ENCODE results near the gene FXR2. TPM values are rescaled to one million over a fixed set of nuclear protein-coding genes. Genes with fewer than 3 reads are reported as not detected.

FXR2 gene
- total RNA-seq, 4 donors from 2014 or later, result 11.7 to 25.4 (median 22.4) TPM

- Histone ChIP-seq H3K9me3 (no peaks in the 10 kb centered on the region), H3K27ac (no peak overlapping the region), H3K4me1 (peaks cover 7 to 19% (median 15%) of the 10 kb centered on the region in 4 donors), H3K36me3 (no peaks in the 10 kb centered on the region), H3K27me3 (no peaks in the 10 kb centered on the region), H3K4me3 (no peak overlapping the region)
- DNase-seq, result no peak
- intact Hi-C loops (cut with DNase I; ENCODE audit: low total_unique reads) (loop anchor here (5.0 kb wide), 1 partner anchor 807 kb away; no protein-coding TSS in a partner anchor), in situ Hi-C loops (cut with MboI; ENCODE audit: low pct_ligation_motif_present in 1 of 4, low pct_unique_long_range_greater_than_20kb in 1 of 4, low sequenced_read_pairs in 3 of 4) (no loop called here)
- TF ChIP-seq POLR2AphosphoS5 (IDR thresholded peaks at IDR 0.05) (no peak), POLR2A (IDR thresholded peaks at IDR 0.05) (no peak), EP300 (IDR thresholded peaks at IDR 0.05; ENCODE audit: low read depth) (no peak), CTCF (IDR thresholded peaks at IDR 0.05) (no peak)
- WGBS, 2 donors (ENCODE audit: low coverage in 1 of 2), result 59 to 74% methylated on average over 4 to 6 of the region's 6 CpGs
Measured at GRCh38 chr17:7544911-7545310, 69.8 kb downstream of the FXR2 start.

Small RNA genes within 50 kb of the gene (small RNA-seq; reads per million reads assigned to genes)
- gene CD68 (0 reads per million in 4 donors), gene SNORA48 (0 reads per million in 4 donors), gene SNORD10 (0 reads per million in 4 donors)

Other genes starting within 250 kb of the FXR2 start
- 100 to 1,000 TPM in 1 of 4 donors, 10 to 100 TPM in 3; 38.9 to 110 (median 53.2) TPM for gene TNK1, start 233.8 kb downstream of the FXR2 start, total RNA-seq
- 10 to 100 TPM; 13.2 to 32.4 (median 18.4) TPM for gene PLSCR3, start 220.4 kb downstream of the FXR2 start, total RNA-seq
- gene TMEM256, start 210.8 kb downstream of the FXR2 start, total RNA-seq, result 100 to 1,000 TPM in 2 of 4 donors, 10 to 100 TPM in 1, 1 to 10 TPM in 1; 10.0 to 129 (median 85.6) TPM
- 10 to 100 TPM in 1 of 4 donors, 1 to 10 TPM in 3; 2.2 to 12.3 (median 3.9) TPM for gene NLGN2, start 207.1 kb downstream of the FXR2 start, total RNA-seq
- not detected for gene SPEM1, start 194.6 kb downstream of the FXR2 start, total RNA-seq
- not detected for gene SPEM2, start 189.3 kb downstream of the FXR2 start, total RNA-seq
- not detected for gene SPEM3, start 186.0 kb downstream of the FXR2 start, total RNA-seq
- gene TMEM102, start 179.5 kb downstream of the FXR2 start, total RNA-seq, result 10 to 100 TPM in 3 of 4 donors, 1 to 10 TPM in 1; 8.8 to 26.1 (median 16.3) TPM
- gene FGF11, start 175.4 kb downstream of the FXR2 start, total RNA-seq, result 1 to 10 TPM in 3 of 4 donors, not detected in 1; 1.6 to 2.4 (median 1.9) TPM
- gene CHRNB1, start 169.8 kb downstream of the FXR2 start, total RNA-seq, result 10 to 100 TPM in 1 of 4 donors, 1 to 10 TPM in 2, not detected in 1; 5.8 to 10.3 (median 8.9) TPM
- 10 to 100 TPM; 18.3 to 48.6 (median 23.2) TPM for gene ZBTB4, start 135.3 kb downstream of the FXR2 start, total RNA-seq
- not detected for gene SLC35G6, start 133.5 kb downstream of the FXR2 start, total RNA-seq
- 100 to 1,000 TPM in 3 of 4 donors, 10 to 100 TPM in 1; 91.3 to 321 (median 127) TPM for gene POLR2A, start 130.5 kb downstream of the FXR2 start, total RNA-seq
- gene TNFSF12, start 65.8 kb downstream of the FXR2 start, total RNA-seq, result 10 to 100 TPM; 20.8 to 53.1 (median 31.5) TPM
- gene TNFSF13, start 56.1 kb downstream of the FXR2 start, total RNA-seq, result 10 to 100 TPM; 19.7 to 94.3 (median 59.8) TPM
- gene SENP3, start 53.0 kb downstream of the FXR2 start, total RNA-seq, result 100 to 1,000 TPM in 1 of 4 donors, 10 to 100 TPM in 3; 37.0 to 159 (median 45.2) TPM
- 100 to 1,000 TPM in 1 of 4 donors, 10 to 100 TPM in 2, 1 to 10 TPM in 1; 3.8 to 102 (median 35.1) TPM for gene CD68, start 35.3 kb downstream of the FXR2 start, total RNA-seq
- gene MPDU1, start 31.0 kb downstream of the FXR2 start, total RNA-seq, result 100 to 1,000 TPM in 3 of 4 donors, 10 to 100 TPM in 1; 97.9 to 312 (median 157) TPM
- gene SOX15, start 24.8 kb downstream of the FXR2 start, total RNA-seq, result 1 to 10 TPM in 2 of 4 donors, not detected in 2; 2.3 to 4.3 TPM
- 100 to 1,000 TPM in 1 of 4 donors, 10 to 100 TPM in 3; 21.7 to 106 (median 67.7) TPM for gene SAT2, start 12.9 kb upstream of the FXR2 start, total RNA-seq
- under 1 TPM in 2 of 4 donors, not detected in 2; 0.32 to 0.41 TPM for gene SHBG, start 15.2 kb upstream of the FXR2 start, total RNA-seq
- gene ATP1B2, start 36.0 kb upstream of the FXR2 start, total RNA-seq, result 10 to 100 TPM in 1 of 4 donors, 1 to 10 TPM in 1, under 1 TPM in 2; 0.40 to 20.6 (median 2.3) TPM
- 10 to 100 TPM; 27.9 to 49.7 (median 31.7) TPM for gene TP53, start 72.6 kb upstream of the FXR2 start, total RNA-seq
- gene WRAP53, start 73.6 kb upstream of the FXR2 start, total RNA-seq, result 10 to 100 TPM in 1 of 4 donors, 1 to 10 TPM in 3; 3.7 to 33.0 (median 6.0) TPM
- under 1 TPM in 2 of 4 donors, not detected in 2; 0.32 to 0.41 TPM for gene EFNB3, start 90.3 kb upstream of the FXR2 start, total RNA-seq
- under 1 TPM; under 0.01 to 0.55 (median 0.18) TPM for gene DNAH2, start 102.8 kb upstream of the FXR2 start, total RNA-seq
- gene KDM6B, start 219.3 kb upstream of the FXR2 start, total RNA-seq, result 10 to 100 TPM; 18.3 to 33.7 (median 30.2) TPM
- 10 to 100 TPM in 1 of 4 donors, 1 to 10 TPM in 3; 2.4 to 13.1 (median 6.8) TPM for gene TMEM88, start 240.2 kb upstream of the FXR2 start, total RNA-seq
- gene NAA38, start 242.7 kb upstream of the FXR2 start, total RNA-seq, result 10 to 100 TPM; 59.8 to 95.3 (median 86.5) TPM
- 10 to 100 TPM in 1 of 4 donors, 1 to 10 TPM in 2, not detected in 1; 4.9 to 50.4 (median 9.6) TPM for gene CYB5D1, start 243.1 kb upstream of the FXR2 start, total RNA-seq

Measured in transverse colon (tissue), 4 donors.